HepG2 (cell line): ENCODE data around the gene ATP13A3. TPM values are rescaled to one million over a fixed set of nuclear protein-coding genes. Genes with fewer than 3 reads are reported as not detected.

Source experiments
- ATAC-seq: fragments of 200-7000 bp; cut with Tn5 transposase; 3 replicates; pipeline ENCODE4 v1.9.1; 2020; ENCODE audit warnings: mild to moderate bottlenecking, moderate library complexity
- BruUV-seq: library from RNA; stranded (reverse); fragments of 400-500 nt; replicated peaks from 2 replicates; lab custom pipeline; 2021; lab: Mats Ljungman, UMichigan
- CTCF ChIA-PET: fragments of 300-600 bp; formaldehyde crosslinking; extraction: SDS; loops from one replicate; lab custom pipeline; 2021; ENCODE audit warnings: low total read pairs, inconsistent platforms, low intra/inter-chr PET ratio; lab: Yijun Ruan, JAX
- POLR2A ChIA-PET: fragments of 350-600 bp; sonication (Branson Sonifier 250); formaldehyde crosslinking; loops from one replicate; lab custom pipeline; 2020; ENCODE audit warnings: antibody characterized with exemption, inconsistent platforms; lab: Yijun Ruan, JAX
- DNase-seq: peaks from one replicate; pipeline ENCODE4 v3.0.0-alpha.2; 2015; ENCODE audit warnings: low spot score
- FAIRE-seq: peaks from 3 replicates; lab custom pipeline; 2011; peaks lifted over from hg19 to GRCh38; lab: Jason Lieb, UNC
- H2AFZ ChIP-seq: one replicate; pipeline ENCODE4 v1.6.1; 2011; ENCODE audit warnings: low read length, inconsistent platforms
- H3K27ac ChIP-seq: fragments of 300-600 bp; 3 replicates; pipeline ENCODE4 v1.8.0; 2011; ENCODE audit warnings: mixed run types, mild to moderate bottlenecking, mixed read lengths, low read length, inconsistent platforms; ENCODE audit not compliant: insufficient read depth; ENCODE audit errors: extremely low read length
- H3K27me3 ChIP-seq, 2 experiments: fragments of 200-600 bp in 1 of 2; 2 replicates in 1 of 2; 3 replicates in 1 of 2; pipeline versions ENCODE4 v1.6.0 to v1.8.0; 2011; ENCODE audit warnings: low read length in 2 of 2, mild to moderate bottlenecking in 2 of 2, moderate library complexity in 2 of 2, inconsistent platforms in 1 of 2; ENCODE audit not compliant: insufficient read depth in 2 of 2, control insufficient read depth in 1 of 2
- H3K36me3 ChIP-seq, 2 experiments: fragments of 200-600 bp in 1 of 2; replicated peaks in 1 of 2; 2 replicates in 1 of 2; 3 replicates in 1 of 2; pipeline versions ENCODE4 v1.5.1 to v1.8.0; 2011; ENCODE audit warnings: low read length in 2 of 2, inconsistent platforms in 1 of 2; ENCODE audit not compliant: insufficient read depth in 2 of 2, control insufficient read depth in 1 of 2
- H3K4me1 ChIP-seq: 2 replicates; pipeline ENCODE4 v1.5.1; 2012; ENCODE audit warnings: low read length, inconsistent platforms; ENCODE audit not compliant: insufficient read depth
- H3K4me2 ChIP-seq: 2 replicates; pipeline ENCODE4 v1.6.0; 2011; ENCODE audit warnings: low read depth, low read length, inconsistent platforms
- H3K4me3 ChIP-seq, 3 experiments: fragments of 200-600 bp in 1 of 3; sonication (generic), shearing (Covaris generic) in 1 of 3; replicated peaks in 1 of 3; 2 replicates each; pipeline ENCODE4 v1.5.1; 2011 to 2016; ENCODE audit warnings: low read length in 3 of 3, inconsistent platforms in 2 of 3, low read depth in 2 of 3, mild to moderate bottlenecking in 2 of 3, control low read depth in 1 of 3, mixed read lengths in 1 of 3; ENCODE audit not compliant: insufficient read depth in 1 of 3
- H3K79me2 ChIP-seq: one replicate; pipeline ENCODE4 v1.6.1; 2011; ENCODE audit warnings: low read length, inconsistent platforms; ENCODE audit not compliant: insufficient read depth
- H3K9ac ChIP-seq: 2 replicates; pipeline ENCODE4 v1.6.0; 2011; ENCODE audit warnings: mild to moderate bottlenecking, low read depth, low read length, inconsistent platforms; ENCODE audit not compliant: insufficient read depth
- H3K9me3 ChIP-seq: 2 replicates; pipeline ENCODE4 v1.5.1; 2012; ENCODE audit warnings: mild to moderate bottlenecking, low read length
- H4K20me1 ChIP-seq: 2 replicates; pipeline ENCODE4 v1.6.0; 2011; ENCODE audit warnings: inconsistent platforms, mild to moderate bottlenecking, low read length, moderate library complexity; ENCODE audit not compliant: insufficient read depth
- DDIT3 ChIP-seq: sonication (generic); formaldehyde crosslinking; IDR thresholded peaks from 2 replicates; pipeline ENCODE4 v1.4.0; 2020; ENCODE audit warnings: mild to moderate bottlenecking, missing genetic modification reagents
- HNF4A ChIP-seq: sonication (generic); formaldehyde crosslinking; IDR thresholded peaks from 2 replicates; pipeline ENCODE4 v1.4.0; 2020; ENCODE audit warnings: missing genetic modification reagents
- KDM2A ChIP-seq: sonication (generic); formaldehyde crosslinking; IDR thresholded peaks from 2 replicates; pipeline ENCODE4 v1.4.0; 2020; ENCODE audit warnings: low read depth, missing genetic modification reagents, borderline replicate concordance
- MAX ChIP-seq: IDR thresholded peaks from 2 replicates; pipeline ENCODE4 v1.6.1; 2012; ENCODE audit warnings: inconsistent platforms
- MBNL3 ChIP-seq: fragments of 250-450 bp; sonication (Bioruptor Pico); conservative IDR thresholded peaks from 2 replicates; pipeline ENCODE4 v1.8.0; 2022; ENCODE audit warnings: mild to moderate bottlenecking, inconsistent platforms
- PHB2 ChIP-seq: fragments of 450-650 bp; IDR thresholded peaks from 2 replicates; pipeline ENCODE4 v1.6.1; 2018; ENCODE audit not compliant: partially characterized antibody
- SOX5 ChIP-seq: IDR thresholded peaks from 2 replicates; pipeline ENCODE4 v1.6.1; 2016; ENCODE audit warnings: borderline replicate concordance
- XRCC5 ChIP-seq: fragments of 200-400 bp; formaldehyde crosslinking; optimal IDR thresholded peaks from 2 replicates; pipeline ENCODE3; 2017; ENCODE audit warnings: mild to moderate bottlenecking, low read length
- ZFY ChIP-seq: sonication (generic); formaldehyde crosslinking; IDR thresholded peaks from 2 replicates; pipeline ENCODE4 v1.4.0; 2020; ENCODE audit warnings: missing genetic modification reagents
- ZMAT5 ChIP-seq: sonication (generic); formaldehyde crosslinking; IDR thresholded peaks from 2 replicates; pipeline ENCODE4 v1.5.0; 2020; ENCODE audit warnings: mild to moderate bottlenecking, low read depth, missing genetic modification reagents, borderline replicate concordance
- ZNF124 ChIP-seq: sonication (generic); formaldehyde crosslinking; IDR thresholded peaks from 2 replicates; pipeline ENCODE4 v1.4.0; 2020; ENCODE audit warnings: missing genetic modification reagents
- ZNF253 ChIP-seq: sonication (generic); formaldehyde crosslinking; IDR thresholded peaks from 2 replicates; pipeline ENCODE4 v1.8.0; 2022; ENCODE audit warnings: mild to moderate bottlenecking, missing genetic modification reagents, borderline replicate concordance
- WGBS: methylation state at CpG from one replicate; pipeline ENCODE4 v1.1.6; 2017; ENCODE audit warnings: low lambda C conversion rate; 5-methylcytosine and 5-hydroxymethylcytosine counted together
- in situ Hi-C: cut with HindIII; loops from 2 replicates; pipeline ENCODE4 v1.10.0; 2017; ENCODE audit warnings: low pct_unique_long_range_greater_than_20kb; ENCODE audit not compliant: extremely low pct_ligation_motif_present
- intact Hi-C: fragments of 100-400 bp; cut with micrococcal nuclease; formaldehyde crosslinking; loops from one replicate; pipeline ENCODE4 v1.10.0; 2022; ENCODE audit not compliant: unreplicated experiment
- polyA plus RNA-seq, 8 experiments: library from polyadenylated mRNA; depleted of rRNA in 3 of 8; stranded (reverse) in 7 of 8; unstranded in 1 of 8; fragments of >200 nt; fragmentation: Illumina TruSeq in 4 of 8; extraction: Trizol in 4 of 8; gene quantifications; 2 replicates each; pipeline versions ENCODE4 v1.2.1 to v1.2.3, GENCODE V29; 2011 to 2016; ENCODE audit warnings: low read depth in 4 of 8, missing spikeins in 1 of 8, mixed read lengths in 1 of 8; ENCODE audit not compliant: insufficient read depth in 1 of 8
- total RNA-seq, 5 experiments: library from RNA; depleted of rRNA; stranded (reverse); fragments of >200 nt; fragmentation: Illumina TruSeq; extraction: Trizol; gene quantifications; 2 replicates each; pipeline ENCODE4 v1.2.3, GENCODE V29; 2016; ENCODE audit warnings: low read depth in 1 of 5

Gene ATP13A3
- total and polyA plus RNA-seq, 2 of the 13 experiments (the other 11 are each of a cell fraction or from before 2014, with no cell fraction given), result 44.9 to 80.8 TPM

- 0 out of 2 replicates have a peak, but pooled peaks have one; percentile 21 for TF ChIP-seq MAX
Measured at GRCh38 chr3:194520201-194520600, 33.4 kb upstream of the ATP13A3 start (continued).

- no peak for TF ChIP-seq PHB2
- TF ChIP-seq ZNF124 (CRISPR knock-in tag), result no peak
- no peak for TF ChIP-seq ZFY (CRISPR knock-in tag)
- TF ChIP-seq SOX5 (CRISPR knock-in tag), result no peak
- TF ChIP-seq HNF4A (CRISPR knock-in tag), result no peak
- no peak for TF ChIP-seq ZNF253
- TF ChIP-seq XRCC5, result no peak
- TF ChIP-seq MBNL3 (CRISPR knock-in tag), result no peak
- TF ChIP-seq ZMAT5 (CRISPR knock-in tag), result no peak
- TF ChIP-seq KDM2A (CRISPR knock-in tag), result no peak
- no peak for TF ChIP-seq DDIT3 (CRISPR knock-in tag)
- Histone ChIP-seq H3K27ac (no peak overlapping the region), H4K20me1 (no peaks in the 10 kb centered on the region), H3K9ac (no peak overlapping the region), H3K79me2 (no peaks in the 10 kb centered on the region), H3K27me3 (no peaks in the 10 kb centered on the region), H3K4me2 (no peak overlapping the region), H3K4me1 (peaks cover 77% of the 10 kb centered on the region), H3K36me3 (no peaks in the 10 kb centered on the region), H3K4me3 (no peak overlapping the region), H2AFZ (no peak overlapping the region), H3K9me3 (no peaks in the 10 kb centered on the region)
- FAIRE-seq (no peak), DNase-seq (no peak), ATAC-seq (no peak)
- CTCF ChIA-PET, result no interaction called here
- intact Hi-C loops (no loop called here), in situ Hi-C loops (no loop called here)
- 58% methylated on average over 2 of the region's 2 CpGs for WGBS
- POLR2A ChIA-PET, result no interaction called here
- BruUV-seq, result no TSS peak
Measured at GRCh38 chr3:194518652-194519051, 31.9 kb upstream of the ATP13A3 start.
